GM12873 (cell line): ENCODE measurements around the gene UPP1.
A peak's percentile ranks its signal among the peaks of the same experiment; 100 is the strongest.

Source experiments
- CTCF ChIP-seq: IDR thresholded peaks from 2 replicates; pipeline ENCODE4 v1.5.1; 2012; ENCODE audit warnings: low read depth, mild to moderate bottlenecking, moderate library complexity, low read length, control low read depth; ENCODE audit not compliant: insufficient read depth; ENCODE audit errors: missing control alignments

UPP1 gene

GRCh38 chr7:48106906-48107659 is 18.0 kb downstream of the UPP1 start:
- no peak for TF ChIP-seq CTCF

DNA sequence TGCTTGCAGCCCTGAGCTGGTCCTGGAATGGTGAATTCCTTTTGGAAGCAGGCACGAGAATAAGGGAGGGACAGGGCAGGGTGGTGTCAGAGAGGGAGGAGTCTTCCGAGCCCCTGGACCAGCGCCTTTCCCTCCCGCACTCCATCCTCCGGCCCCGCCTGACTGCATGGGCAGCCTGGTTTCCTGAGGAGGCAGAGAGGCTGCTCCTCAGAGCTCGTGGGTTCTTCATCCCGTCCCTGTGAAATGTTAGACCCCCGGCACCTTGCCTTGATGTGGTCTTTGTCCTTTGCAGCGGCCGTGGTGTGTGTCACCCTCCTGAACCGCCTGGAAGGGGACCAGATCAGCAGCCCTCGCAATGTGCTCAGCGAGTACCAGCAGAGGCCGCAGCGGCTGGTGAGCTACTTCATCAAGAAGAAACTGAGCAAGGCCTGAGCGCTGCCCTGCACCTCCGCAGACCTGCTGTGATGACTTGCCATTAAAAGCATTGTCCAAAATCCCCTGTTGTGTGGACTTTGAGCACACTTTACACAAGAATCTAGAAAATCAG is 18.9 kb downstream of the UPP1 start:
- TF ChIP-seq CTCF = no peak

- TF ChIP-seq CTCF = no peak
These were observed 20.1 kb downstream of the UPP1 start for GRCh38 chr7:48108959-48109847.

- TF ChIP-seq CTCF = peak; percentile 100
These were observed 21.0 kb downstream of the UPP1 start for GRCh38 chr7:48109848-48110663.

- no peak for TF ChIP-seq CTCF
These were observed 21.8 kb downstream of the UPP1 start for GRCh38 chr7:48110868-48111267.

GRCh38 chr7:48111596-48111995 is 22.5 kb downstream of the UPP1 start:
- TF ChIP-seq CTCF = no peak
